ENCODE data around the gene ZEB2.

- TF ChIP-seq POLR2AphosphoS5 (IDR thresholded peaks at IDR 0.05; ENCODE audit: low read length) = no peak
- no peak for TF ChIP-seq TBL1XR1 (IDR thresholded peaks at IDR 0.05; ENCODE audit: low read depth, low read length)
- TF ChIP-seq CHD4 (IDR thresholded peaks at IDR 0.05) = no peak
- TF ChIP-seq ZBED1 (IDR thresholded peaks at IDR 0.05; ENCODE audit: borderline replicate concordance) = no peak
- TF ChIP-seq CTCF (IDR thresholded peaks at IDR 0.05 in 2 of 3, conservative IDR thresholded peaks at IDR 0.05 in 1 of 3; ENCODE audit: control insufficient read depth in 2 of 3, extremely low read depth in 1 of 3, insufficient read depth in 1 of 3, low read depth in 3 of 3, low read length in 3 of 3) = no peak
- no peak for TF ChIP-seq ATF7 (IDR thresholded peaks at IDR 0.05; ENCODE audit: low read depth)
- TF ChIP-seq ASH2L (IDR thresholded peaks at IDR 0.05; ENCODE audit: borderline replicate concordance, low read depth) = no peak
- no peak for TF ChIP-seq CREB1 (IDR thresholded peaks at IDR 0.05; ENCODE audit: low read depth)
- TF ChIP-seq YY1 (IDR thresholded peaks at IDR 0.05; ENCODE audit: low read depth, low read length) = no peak
Measured at GRCh38 chr2:144402251-144402650, 117.7 kb downstream of the ZEB2 start.

Data from GM12878 (cell line).